Liver (tissue), 9 donors: ENCODE results near the gene NCK2. TPM values are rescaled to one million over a fixed set of nuclear protein-coding genes. Genes with fewer than 3 reads are reported as not detected.

ENCODE experiments used
- DNase-seq: peaks from one replicate; pipeline ENCODE4 v3.0.0-alpha.2; 2017; ENCODE audit warnings: low spot score
- H3K27ac ChIP-seq, 2 donors: one replicate each; pipeline ENCODE4 v1.7.0; 2013; ENCODE audit warnings: inconsistent platforms in 2 of 2, low read length in 2 of 2, control low read depth in 1 of 2, low read depth in 1 of 2, mild to moderate bottlenecking in 1 of 2
- H3K27me3 ChIP-seq, 4 donors: one replicate each; pipeline versions ENCODE4 v1.6.1 to v1.7.0; 2013; ENCODE audit warnings: low read length in 3 of 4, inconsistent platforms in 1 of 4, mild to moderate bottlenecking in 1 of 4, moderate library complexity in 1 of 4; ENCODE audit not compliant: control insufficient read depth in 4 of 4, insufficient read depth in 4 of 4
- H3K36me3 ChIP-seq, 4 donors: one replicate each; pipeline versions ENCODE4 v1.6.1 to v1.7.0; 2013; ENCODE audit warnings: low read length in 3 of 4, mild to moderate bottlenecking in 3 of 4, low read depth in 1 of 4, moderate library complexity in 1 of 4; ENCODE audit not compliant: control insufficient read depth in 4 of 4, insufficient read depth in 3 of 4
- H3K4me1 ChIP-seq, 4 donors: one replicate each; pipeline versions ENCODE4 v1.6.1 to v1.7.0; 2013; ENCODE audit warnings: low read length in 3 of 4, mild to moderate bottlenecking in 3 of 4, moderate library complexity in 1 of 4; ENCODE audit not compliant: control insufficient read depth in 4 of 4, insufficient read depth in 4 of 4
- H3K4me3 ChIP-seq, 3 donors: one replicate each; pipeline versions ENCODE4 v1.6.1 to v1.7.0; 2013; ENCODE audit warnings: low read length in 3 of 3, control low read depth in 1 of 3, low read depth in 1 of 3, mild to moderate bottlenecking in 1 of 3
- H3K9ac ChIP-seq, 2 donors: one replicate each; pipeline ENCODE4 v1.7.0; 2013; ENCODE audit warnings: low read length in 2 of 2, mild to moderate bottlenecking in 2 of 2, moderate library complexity in 2 of 2, control low read depth in 1 of 2, low read depth in 1 of 2
- H3K9me3 ChIP-seq, 4 donors: one replicate each; pipeline versions ENCODE4 v1.6.1 to v1.7.0; 2013; ENCODE audit warnings: low read length in 3 of 4; ENCODE audit not compliant: control insufficient read depth in 4 of 4
- EGR1 ChIP-seq, 2 donors: IDR thresholded peaks; 2 replicates each; pipeline ENCODE4 v1.6.1; 2016 to 2018; ENCODE audit warnings: antibody characterized with exemption in 2 of 2, low read depth in 2 of 2
- FOXA1 ChIP-seq: IDR thresholded peaks from 2 replicates; pipeline ENCODE4 v1.6.1; 2016; ENCODE audit warnings: antibody characterized with exemption
- FOXA2 ChIP-seq: IDR thresholded peaks from 2 replicates; pipeline ENCODE4 v1.6.1; 2016; ENCODE audit warnings: antibody characterized with exemption
- GABPA ChIP-seq, 2 donors: IDR thresholded peaks in 1 of 2; conservative IDR thresholded peaks in 1 of 2; 2 replicates each; pipeline ENCODE4 v1.6.1; 2016; ENCODE audit warnings: antibody characterized with exemption in 2 of 2, mild to moderate bottlenecking in 1 of 2, moderate library complexity in 1 of 2
- HNF4A ChIP-seq, 2 donors: conservative IDR thresholded peaks; 2 replicates each; pipeline ENCODE4 v1.6.1; 2016; ENCODE audit warnings: antibody characterized with exemption in 2 of 2, mild to moderate bottlenecking in 2 of 2
- HNF4G ChIP-seq: IDR thresholded peaks from 2 replicates; pipeline ENCODE4 v1.6.1; 2016; ENCODE audit warnings: antibody characterized with exemption
- JUND ChIP-seq, 2 donors: IDR thresholded peaks; 2 replicates each; pipeline ENCODE4 v1.6.1; 2016; ENCODE audit warnings: antibody characterized with exemption in 2 of 2
- MAX ChIP-seq: IDR thresholded peaks from 2 replicates; pipeline ENCODE4 v1.6.1; 2016; ENCODE audit warnings: antibody characterized with exemption
- NR2F2 ChIP-seq: IDR thresholded peaks from 2 replicates; pipeline ENCODE4 v1.6.1; 2016; ENCODE audit warnings: antibody characterized with exemption
- RAD21 ChIP-seq, 2 donors: IDR thresholded peaks; 2 replicates each; pipeline ENCODE4 v1.6.1; 2016; ENCODE audit warnings: antibody characterized with exemption in 2 of 2, mild to moderate bottlenecking in 2 of 2
- RXRA ChIP-seq, 2 donors: IDR thresholded peaks; 2 replicates each; pipeline ENCODE4 v1.6.1; 2017 to 2018; ENCODE audit warnings: antibody characterized with exemption in 2 of 2, mild to moderate bottlenecking in 1 of 2
- SP1 ChIP-seq: IDR thresholded peaks from 2 replicates; pipeline ENCODE4 v1.6.1; 2018; ENCODE audit warnings: antibody characterized with exemption, mild to moderate bottlenecking
- TAF1 ChIP-seq: conservative IDR thresholded peaks from 2 replicates; pipeline ENCODE4 v1.6.1; 2016; ENCODE audit warnings: antibody characterized with exemption, mild to moderate bottlenecking
- YY1 ChIP-seq: IDR thresholded peaks from 2 replicates; pipeline ENCODE4 v1.6.1; 2016; ENCODE audit warnings: antibody characterized with exemption, mild to moderate bottlenecking
- ZBTB33 ChIP-seq: IDR thresholded peaks from 2 replicates; pipeline ENCODE4 v1.6.1; 2016; ENCODE audit warnings: antibody characterized with exemption
- WGBS: extraction: QIAGEN DNeasy Blood & Tissue Kit; methylation state at CpG from one replicate; pipeline ENCODE4 v1.1.7; 2013; 5-methylcytosine and 5-hydroxymethylcytosine counted together
- polyA plus RNA-seq, 2 donors: library from polyadenylated mRNA; stranded (reverse) in 1 of 2; unstranded in 1 of 2; fragments of 200-250 nt in 1 of 2; fragments of >200 nt in 1 of 2; fragmentation: Nextera tagmentation in 1 of 2; extraction: Ambion mirVana in 1 of 2; gene quantifications; one replicate each; pipeline versions ENCODE4 v1.2.1 to v1.2.3, GENCODE V29; 2013 to 2015
- total RNA-seq, 2 donors: library from RNA; depleted of rRNA; stranded (reverse); fragments of >200 nt; gene quantifications; one replicate each; pipeline ENCODE4 v1.2.3, GENCODE V29; 2014
- TF ChIP-seq, protein P1 (sequence below): fragments of 150-350 bp; IDR thresholded peaks from 2 replicates; pipeline ENCODE4 v1.5.1; 2017; ENCODE audit warnings: improper control_type of control experiment, low read depth, low read length; ENCODE audit not compliant: missing input control
- TF ChIP-seq, protein P2 (sequence below): IDR thresholded peaks from 2 replicates; pipeline ENCODE4 v1.6.1; 2016; ENCODE audit warnings: antibody characterized with exemption
- TF ChIP-seq, protein P3 (sequence below): IDR thresholded peaks from 2 replicates; pipeline ENCODE4 v1.6.1; 2016; ENCODE audit warnings: antibody characterized with exemption, mild to moderate bottlenecking
- donor health status: healthy.
- donor health status: healthy.
- donor health status: healthy.
- donor health status: healthy.
- donor health status: healthy.

NCK2 gene
- total and polyA plus RNA-seq, 4 donors: 3.4 to 15.0 (median 10.7) TPM

DNA sequence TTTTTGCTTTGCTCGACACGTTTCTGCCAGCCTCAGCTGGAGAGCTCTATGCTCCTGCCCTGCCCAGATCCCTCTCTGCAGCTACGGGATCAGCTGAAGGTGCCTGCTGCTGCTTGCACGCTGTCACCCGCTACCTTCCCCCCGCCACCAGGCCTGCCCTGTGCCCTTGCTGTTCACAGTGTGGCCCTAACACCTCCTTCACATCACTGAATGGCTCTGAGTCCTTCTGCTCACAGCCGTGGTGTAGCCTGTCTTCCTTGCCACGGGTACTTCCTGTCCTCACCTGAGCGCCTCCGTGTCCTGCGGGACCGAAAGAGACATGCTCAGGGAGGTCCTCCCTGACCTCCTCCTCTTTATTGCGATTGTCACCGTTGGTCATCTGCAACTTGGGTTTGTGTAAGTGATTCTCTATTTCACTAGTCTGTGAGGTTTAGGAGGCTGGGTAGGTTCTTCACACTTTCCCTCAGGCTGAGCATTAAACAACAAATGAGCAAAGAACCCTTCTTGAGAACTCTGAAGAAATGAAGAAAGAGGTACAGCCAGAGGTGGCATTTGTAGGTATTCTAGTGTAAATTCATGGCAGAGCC lies 127.5 kb downstream of the NCK2 start:
- no peaks in the 10 kb centered on the region for H3K9me3 ChIP-seq
- no peak overlapping the region for H3K9ac ChIP-seq
- WGBS: 92% methylated on average over 14 of the region's 14 CpGs
- no peak for TF ChIP-seq RXRA (IDR thresholded peaks at IDR 0.05)
- no peak for TF ChIP-seq HNF4G
- TF ChIP-seq JUND (IDR thresholded peaks at IDR 0.05): no peak
- no peak for TF ChIP-seq YY1
- TF ChIP-seq, protein P1, sequence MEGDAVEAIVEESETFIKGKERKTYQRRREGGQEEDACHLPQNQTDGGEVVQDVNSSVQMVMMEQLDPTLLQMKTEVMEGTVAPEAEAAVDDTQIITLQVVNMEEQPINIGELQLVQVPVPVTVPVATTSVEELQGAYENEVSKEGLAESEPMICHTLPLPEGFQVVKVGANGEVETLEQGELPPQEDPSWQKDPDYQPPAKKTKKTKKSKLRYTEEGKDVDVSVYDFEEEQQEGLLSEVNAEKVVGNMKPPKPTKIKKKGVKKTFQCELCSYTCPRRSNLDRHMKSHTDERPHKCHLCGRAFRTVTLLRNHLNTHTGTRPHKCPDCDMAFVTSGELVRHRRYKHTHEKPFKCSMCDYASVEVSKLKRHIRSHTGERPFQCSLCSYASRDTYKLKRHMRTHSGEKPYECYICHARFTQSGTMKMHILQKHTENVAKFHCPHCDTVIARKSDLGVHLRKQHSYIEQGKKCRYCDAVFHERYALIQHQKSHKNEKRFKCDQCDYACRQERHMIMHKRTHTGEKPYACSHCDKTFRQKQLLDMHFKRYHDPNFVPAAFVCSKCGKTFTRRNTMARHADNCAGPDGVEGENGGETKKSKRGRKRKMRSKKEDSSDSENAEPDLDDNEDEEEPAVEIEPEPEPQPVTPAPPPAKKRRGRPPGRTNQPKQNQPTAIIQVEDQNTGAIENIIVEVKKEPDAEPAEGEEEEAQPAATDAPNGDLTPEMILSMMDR: no peak
- no peaks in the 10 kb centered on the region for H3K27me3 ChIP-seq
- no peak for DNase-seq
- peaks cover 8 to 23% (median 14%) of the 10 kb centered on the region in 4 donors for H3K4me1 ChIP-seq
- H3K36me3 ChIP-seq: no peaks in the 10 kb centered on the region
- H3K4me3 ChIP-seq: no peak overlapping the region
- peak overlapping the region in 1 of 2 donors; percentile 3 for H3K27ac ChIP-seq

GRCh38 chr2:105872830-105873229 lies 128.1 kb downstream of the NCK2 start:
- 45% methylated on average over 7 of the region's 7 CpGs for WGBS
- TF ChIP-seq, protein P2, sequence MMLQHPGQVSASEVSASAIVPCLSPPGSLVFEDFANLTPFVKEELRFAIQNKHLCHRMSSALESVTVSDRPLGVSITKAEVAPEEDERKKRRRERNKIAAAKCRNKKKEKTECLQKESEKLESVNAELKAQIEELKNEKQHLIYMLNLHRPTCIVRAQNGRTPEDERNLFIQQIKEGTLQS: no peak
- TF ChIP-seq TAF1: no peak
- TF ChIP-seq MAX: peak; percentile 84
- TF ChIP-seq ZBTB33: no peak
- TF ChIP-seq GABPA (IDR thresholded peaks at IDR 0.05 in 1 of 2, conservative IDR thresholded peaks at IDR 0.05 in 1 of 2): peak in 1 of 2 donors; percentile 43
- peak; percentile 42 for TF ChIP-seq NR2F2
- peak in 1 of 2 donors; percentile 53 for TF ChIP-seq EGR1 (IDR thresholded peaks at IDR 0.05; ENCODE audit: low read depth in 2 of 2)
- no peak for TF ChIP-seq FOXA2
- peak; percentile 98 to 100 for TF ChIP-seq RXRA (IDR thresholded peaks at IDR 0.05)
- TF ChIP-seq, protein P1: no peak
- TF ChIP-seq SP1: peak; percentile 87
- peak; percentile 59 for TF ChIP-seq HNF4G
- TF ChIP-seq YY1: peak; percentile 40
- TF ChIP-seq JUND (IDR thresholded peaks at IDR 0.05): no peak
- TF ChIP-seq RAD21 (IDR thresholded peaks at IDR 0.05): peak; percentile 40 to 63
- peak; percentile 78 to 86 for TF ChIP-seq HNF4A (conservative IDR thresholded peaks at IDR 0.05)
- peak; percentile 20 for TF ChIP-seq FOXA1
- TF ChIP-seq, protein P3, sequence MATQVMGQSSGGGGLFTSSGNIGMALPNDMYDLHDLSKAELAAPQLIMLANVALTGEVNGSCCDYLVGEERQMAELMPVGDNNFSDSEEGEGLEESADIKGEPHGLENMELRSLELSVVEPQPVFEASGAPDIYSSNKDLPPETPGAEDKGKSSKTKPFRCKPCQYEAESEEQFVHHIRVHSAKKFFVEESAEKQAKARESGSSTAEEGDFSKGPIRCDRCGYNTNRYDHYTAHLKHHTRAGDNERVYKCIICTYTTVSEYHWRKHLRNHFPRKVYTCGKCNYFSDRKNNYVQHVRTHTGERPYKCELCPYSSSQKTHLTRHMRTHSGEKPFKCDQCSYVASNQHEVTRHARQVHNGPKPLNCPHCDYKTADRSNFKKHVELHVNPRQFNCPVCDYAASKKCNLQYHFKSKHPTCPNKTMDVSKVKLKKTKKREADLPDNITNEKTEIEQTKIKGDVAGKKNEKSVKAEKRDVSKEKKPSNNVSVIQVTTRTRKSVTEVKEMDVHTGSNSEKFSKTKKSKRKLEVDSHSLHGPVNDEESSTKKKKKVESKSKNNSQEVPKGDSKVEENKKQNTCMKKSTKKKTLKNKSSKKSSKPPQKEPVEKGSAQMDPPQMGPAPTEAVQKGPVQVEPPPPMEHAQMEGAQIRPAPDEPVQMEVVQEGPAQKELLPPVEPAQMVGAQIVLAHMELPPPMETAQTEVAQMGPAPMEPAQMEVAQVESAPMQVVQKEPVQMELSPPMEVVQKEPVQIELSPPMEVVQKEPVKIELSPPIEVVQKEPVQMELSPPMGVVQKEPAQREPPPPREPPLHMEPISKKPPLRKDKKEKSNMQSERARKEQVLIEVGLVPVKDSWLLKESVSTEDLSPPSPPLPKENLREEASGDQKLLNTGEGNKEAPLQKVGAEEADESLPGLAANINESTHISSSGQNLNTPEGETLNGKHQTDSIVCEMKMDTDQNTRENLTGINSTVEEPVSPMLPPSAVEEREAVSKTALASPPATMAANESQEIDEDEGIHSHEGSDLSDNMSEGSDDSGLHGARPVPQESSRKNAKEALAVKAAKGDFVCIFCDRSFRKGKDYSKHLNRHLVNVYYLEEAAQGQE: peak; percentile 27
- no peaks in the 10 kb centered on the region for H3K9me3 ChIP-seq
- no peaks in the 10 kb centered on the region for H3K36me3 ChIP-seq
- peaks cover 8 to 29% (median 20%) of the 10 kb centered on the region in 4 donors for H3K4me1 ChIP-seq
- H3K4me3 ChIP-seq: no peak overlapping the region
- no peak for DNase-seq
- no peak overlapping the region for H3K9ac ChIP-seq
- H3K27ac ChIP-seq: peak overlapping the region in 1 of 2 donors; percentile 3
- no peaks in the 10 kb centered on the region for H3K27me3 ChIP-seq
